GM10266 (cell line): ENCODE measurements around the gene MYRIP.
"Not testable (repeated sequence)": the region's sequence is repeated elsewhere in the genome, so short reads cannot be mapped to it uniquely, and the experiment has no call there.

ENCODE experiments used
- DNase-seq: peaks from one replicate; pipeline ENCODE4 v3.0.0; 2012; ENCODE audit errors: extremely low spot score
- CTCF ChIP-seq: IDR thresholded peaks from 2 replicates; pipeline ENCODE4 v1.5.1; 2012; ENCODE audit warnings: mild to moderate bottlenecking, low read depth; ENCODE audit not compliant: control insufficient read depth, insufficient read depth; ENCODE audit errors: missing control alignments

MYRIP gene

DNA sequence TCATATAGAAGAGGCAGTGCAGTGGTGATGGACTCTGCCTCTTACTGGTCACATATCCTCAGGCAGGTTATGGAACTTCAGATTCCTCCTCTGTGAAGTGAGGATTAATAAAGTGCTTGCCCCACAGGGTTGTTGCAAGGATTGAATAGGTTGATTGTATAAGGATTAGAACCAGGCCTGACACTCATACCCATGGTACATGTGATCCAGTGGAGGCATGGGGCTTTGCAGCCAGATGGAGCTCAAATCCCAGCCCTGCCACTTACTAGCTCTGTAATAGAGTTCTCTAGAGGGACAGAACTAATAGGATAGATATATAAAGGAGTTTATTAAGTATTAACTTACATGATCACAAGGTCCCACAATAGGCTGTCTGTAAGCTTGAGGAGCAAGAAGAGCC is 315.5 kb downstream of the MYRIP start:
- DNase-seq, result no peak
- TF ChIP-seq CTCF, result no peak

GRCh38 chr3:40128166-40128565 is 318.8 kb downstream of the MYRIP start:
- TF ChIP-seq CTCF, result no peak
- no peak for DNase-seq

DNA sequence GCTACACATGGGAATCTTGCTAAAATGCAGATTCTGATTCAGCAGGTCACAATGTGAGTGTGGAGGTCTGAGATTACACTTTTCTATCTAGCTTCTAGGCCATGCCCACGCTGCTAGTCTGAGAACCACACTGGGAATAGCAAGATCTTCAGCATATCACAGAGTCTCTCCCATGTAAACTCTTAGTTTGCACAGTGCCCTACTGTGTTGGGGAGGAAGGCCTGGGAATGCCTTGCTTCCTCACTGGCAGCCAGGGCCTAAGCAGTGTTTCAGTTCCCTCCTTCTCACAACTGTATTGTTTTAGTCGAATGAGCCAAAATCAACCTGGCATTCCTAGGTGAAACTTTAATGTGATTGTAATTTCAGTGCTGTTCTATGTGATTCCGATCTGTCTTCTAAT is 320.1 kb downstream of the MYRIP start:
- TF ChIP-seq CTCF, result no peak
- DNase-seq, result no peak

- no peak for TF ChIP-seq CTCF
- no peak for DNase-seq
Observed at GRCh38 chr3:40129981-40130380, 320.6 kb downstream of the MYRIP start.

- no peak for TF ChIP-seq CTCF
- no peak for DNase-seq
Observed at GRCh38 chr3:40130721-40131120, 321.3 kb downstream of the MYRIP start.

DNA sequence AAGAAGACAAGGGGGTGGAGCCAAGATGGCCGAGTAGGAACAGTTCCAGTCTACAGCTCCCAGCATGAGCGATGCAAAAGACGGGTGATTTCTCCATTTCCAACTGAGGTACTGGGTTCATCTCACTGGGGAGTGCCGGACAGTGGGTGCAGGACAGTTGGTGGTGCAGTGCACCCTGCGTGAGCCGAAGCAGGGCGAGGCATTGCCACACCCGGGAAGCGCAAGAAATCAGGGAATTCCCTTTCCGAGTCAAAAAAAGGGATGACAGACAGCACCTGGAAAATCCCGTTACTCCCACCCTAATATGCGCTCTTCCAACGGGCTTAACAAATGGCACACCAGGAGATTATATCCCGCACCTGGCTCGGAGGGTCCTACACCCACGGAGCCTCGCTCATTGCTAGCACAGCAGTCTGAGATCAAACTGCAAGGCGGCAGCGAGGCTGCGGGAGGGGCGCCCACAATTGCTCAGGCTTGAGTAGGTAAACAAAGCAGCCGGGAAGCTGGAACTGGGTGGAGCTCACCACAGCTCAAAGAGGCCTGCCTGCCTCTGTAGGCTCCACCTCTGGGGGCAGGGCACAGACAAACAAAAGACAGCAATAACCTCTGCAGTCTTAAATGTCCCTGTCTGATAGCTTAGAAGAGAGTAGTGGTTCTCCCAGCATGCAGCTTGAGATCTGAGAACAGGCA is 324.6 kb downstream of the MYRIP start:
- not testable (repeated sequence) for DNase-seq

- no peak for DNase-seq
- no peak for TF ChIP-seq CTCF
Observed at GRCh38 chr3:40137591-40138295, 328.3 kb downstream of the MYRIP start.
